Astrocyte (in vitro differentiated cells and primary cell): ENCODE measurements around the gene PIGQ.

Experiments
- EZH2 ChIP-seq: IDR thresholded peaks from 2 replicates; pipeline ENCODE4 v1.6.1; 2012; ENCODE audit warnings: mild to moderate bottlenecking, low read length, inconsistent platforms; ENCODE audit not compliant: insufficient read depth
- TF ChIP-seq, protein P1 (sequence below): IDR thresholded peaks from 2 replicates; pipeline ENCODE4 v1.5.1; 2011; ENCODE audit warnings: low read depth, mild to moderate bottlenecking, inconsistent platforms, low read length, moderate library complexity; ENCODE audit not compliant: insufficient read depth

DNA sequence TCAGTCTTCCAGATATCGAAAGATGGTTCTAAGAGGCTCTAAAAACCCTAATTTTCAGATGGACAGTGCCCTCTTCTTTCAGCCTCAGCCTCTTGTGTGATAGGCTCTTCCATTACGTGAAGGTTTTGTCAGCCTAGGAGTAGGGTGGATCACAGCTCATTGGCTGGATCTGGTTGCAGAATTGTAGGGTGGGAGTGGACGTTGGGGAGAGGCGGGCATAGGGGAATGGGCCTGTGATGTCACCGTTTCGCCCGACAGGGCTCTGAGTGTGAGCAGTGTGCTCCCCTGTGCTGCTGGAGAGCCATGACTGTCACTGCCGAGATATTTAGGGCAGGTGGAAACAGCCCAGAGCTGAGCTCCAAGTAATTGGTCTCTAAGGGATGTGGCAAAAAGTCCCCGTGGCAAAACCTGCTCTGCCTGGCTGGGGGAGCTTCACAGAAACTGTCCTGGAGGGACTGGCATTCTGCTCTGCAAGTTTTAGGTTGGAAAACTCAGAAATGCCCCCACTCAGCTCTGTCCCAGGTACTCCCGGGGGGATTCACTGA lies 54.8 kb downstream of the PIGQ start:
- TF ChIP-seq, protein P1, sequence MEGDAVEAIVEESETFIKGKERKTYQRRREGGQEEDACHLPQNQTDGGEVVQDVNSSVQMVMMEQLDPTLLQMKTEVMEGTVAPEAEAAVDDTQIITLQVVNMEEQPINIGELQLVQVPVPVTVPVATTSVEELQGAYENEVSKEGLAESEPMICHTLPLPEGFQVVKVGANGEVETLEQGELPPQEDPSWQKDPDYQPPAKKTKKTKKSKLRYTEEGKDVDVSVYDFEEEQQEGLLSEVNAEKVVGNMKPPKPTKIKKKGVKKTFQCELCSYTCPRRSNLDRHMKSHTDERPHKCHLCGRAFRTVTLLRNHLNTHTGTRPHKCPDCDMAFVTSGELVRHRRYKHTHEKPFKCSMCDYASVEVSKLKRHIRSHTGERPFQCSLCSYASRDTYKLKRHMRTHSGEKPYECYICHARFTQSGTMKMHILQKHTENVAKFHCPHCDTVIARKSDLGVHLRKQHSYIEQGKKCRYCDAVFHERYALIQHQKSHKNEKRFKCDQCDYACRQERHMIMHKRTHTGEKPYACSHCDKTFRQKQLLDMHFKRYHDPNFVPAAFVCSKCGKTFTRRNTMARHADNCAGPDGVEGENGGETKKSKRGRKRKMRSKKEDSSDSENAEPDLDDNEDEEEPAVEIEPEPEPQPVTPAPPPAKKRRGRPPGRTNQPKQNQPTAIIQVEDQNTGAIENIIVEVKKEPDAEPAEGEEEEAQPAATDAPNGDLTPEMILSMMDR = no peak
- no peak for TF ChIP-seq EZH2
